ENCODE data around the gene EPHA4.
A peak's percentile ranks its signal among the peaks of the same experiment; 100 is the strongest.

The EPHA4 gene

GRCh38 chr2:221572219-221572820 is at the start of gene EPHA4:
TSS of gene EPHA4 (minus strand) at chr2:221572304. CDS start at chr2:221572248, 56 bp downstream.
- peak in 13 of 14 donors; percentile 26 to 90 (median 74) for DNase-seq

GRCh38 chr2:221618007-221618406 is 45.9 kb upstream of the EPHA4 start:
- no peak for DNase-seq

- DNase-seq: no peak
These were observed 44.5 kb upstream of the EPHA4 start for GRCh38 chr2:221616561-221616960.

GRCh38 chr2:221614274-221614673 is 42.2 kb upstream of the EPHA4 start:
- DNase-seq: no peak

- no peak for DNase-seq
These were observed 40.7 kb upstream of the EPHA4 start for GRCh38 chr2:221612800-221613199.

- no peak for DNase-seq
These were observed 40.1 kb upstream of the EPHA4 start for GRCh38 chr2:221612161-221612560.

GRCh38 chr2:221610675-221611074 is 38.6 kb upstream of the EPHA4 start:
- DNase-seq: no peak

GRCh38 chr2:221610255-221610654 is 38.2 kb upstream of the EPHA4 start:
- DNase-seq: no peak

GRCh38 chr2:221608442-221608841 is 36.3 kb upstream of the EPHA4 start:
- no peak for DNase-seq

- DNase-seq: no peak
These were observed 34.3 kb upstream of the EPHA4 start for GRCh38 chr2:221606424-221606823.

GRCh38 chr2:221605751-221606240 is 33.7 kb upstream of the EPHA4 start:
- DNase-seq: no peak

- DNase-seq: peak in 1 of 14 donors; percentile 2
These were observed 30.8 kb upstream of the EPHA4 start for GRCh38 chr2:221602938-221603337.

GRCh38 chr2:221601376-221601775 is 29.3 kb upstream of the EPHA4 start:
- no peak for DNase-seq

GRCh38 chr2:221600388-221600787 is 28.3 kb upstream of the EPHA4 start:
- no peak for DNase-seq

GRCh38 chr2:221596192-221596591 is 24.1 kb upstream of the EPHA4 start:
- no peak for DNase-seq

- DNase-seq: no peak
These were observed 18.8 kb upstream of the EPHA4 start for GRCh38 chr2:221590861-221591365.

GRCh38 chr2:221589696-221590095 is 17.6 kb upstream of the EPHA4 start:
- no peak for DNase-seq

- no peak for DNase-seq
These were observed 16.3 kb upstream of the EPHA4 start for GRCh38 chr2:221588306-221588985.

GRCh38 chr2:221581986-221582385 is 9.9 kb upstream of the EPHA4 start:
- no peak for DNase-seq

GRCh38 chr2:221574231-221574570 is 2.1 kb upstream of the EPHA4 start:
- DNase-seq: no peak

GRCh38 chr2:221573430-221574230 is 1.5 kb upstream of the EPHA4 start:
- peak; percentile 39 to 92 (median 80) for DNase-seq

GRCh38 chr2:221572821-221573429 is 821 bp upstream of the EPHA4 start:
- DNase-seq: peak in 9 of 14 donors; percentile 63 to 81 (median 72)
